ENCODE data around the gene DPAGT1. TPM values are rescaled to one million over a fixed set of nuclear protein-coding genes. Genes with fewer than 3 reads are reported as not detected.
A peak's percentile ranks its signal among the peaks of the same experiment; 100 is the strongest.

DPAGT1 gene
- total and polyA plus RNA-seq, 8 donors, result 21.3 to 46.2 (median 29.0) TPM

GRCh38 chr11:119055901-119056300 lies 45.8 kb downstream of the DPAGT1 start:
- no peak for FAIRE-seq

GRCh38 chr11:119054418-119054817 lies 47.2 kb downstream of the DPAGT1 start:
- DNase-seq (peak in 1 of 6 donors; percentile 30), FAIRE-seq (no peak), ATAC-seq (no peak)
- Histone ChIP-seq H3K4me3 (no peak overlapping the region), H3K4me1 (peaks cover 0 to 16% (median 0%) of the 10 kb centered on the region in 3 donors), H3K27ac (no peak overlapping the region), H3K9me3 (no peaks in the 10 kb centered on the region), H3K36me3 (peaks cover 7 to 45% (median 33%) of the 10 kb centered on the region in 3 donors), H3K27me3 (no peaks in the 10 kb centered on the region)
- TF ChIP-seq CTCF (IDR thresholded peaks at IDR 0.05), result no peak
- intact Hi-C loops (cut with DNase I), result no loop called here
- 63 to 66% methylated on average over 10 of the region's 10 CpGs for WGBS, 2 donors

More at GRCh38 chr11:119055901-119056300, 45.8 kb downstream of the DPAGT1 start:
- ATAC-seq, result no peak
- Histone ChIP-seq H3K36me3 (peaks cover 4 to 35% (median 28%) of the 10 kb centered on the region in 3 donors), H3K4me3 (peak overlapping the region; percentile 86 to 99 (median 90)), H3K9me3 (no peaks in the 10 kb centered on the region), H3K27ac (no peak overlapping the region), H3K27me3 (no peaks in the 10 kb centered on the region), H3K4me1 (peaks cover 0 to 19% (median 0%) of the 10 kb centered on the region in 3 donors)
- DNase-seq, result peak in 1 of 6 donors; percentile 30
- WGBS, 2 donors, result 19 to 24% methylated on average over 6 of the region's 6 CpGs
- TF ChIP-seq CTCF (IDR thresholded peaks at IDR 0.05), result no peak
- intact Hi-C loops (cut with DNase I), result no loop called here

- FAIRE-seq (no peak), DNase-seq (peak in 1 of 6 donors; percentile 26), ATAC-seq (no peak)
- peaks cover 7 to 67% (median 54%) of the 10 kb centered on the region in 3 donors for H3K36me3 ChIP-seq
- no peak overlapping the region for H3K4me3 ChIP-seq
- no peaks in the 10 kb centered on the region for H3K27me3 ChIP-seq
- intact Hi-C loops (cut with DNase I), result no loop called here
- H3K27ac ChIP-seq, result no peak overlapping the region
- peaks cover 0 to 11% (median 0%) of the 10 kb centered on the region in 3 donors for H3K4me1 ChIP-seq
- WGBS, 2 donors, result 77 to 81% methylated on average over 23 of the region's 23 CpGs
- no peak for TF ChIP-seq CTCF (IDR thresholded peaks at IDR 0.05)
- H3K9me3 ChIP-seq, result no peaks in the 10 kb centered on the region
These were observed 49.4 kb downstream of the DPAGT1 start for GRCh38 chr11:119052163-119052814.

- WGBS, 2 donors, result 74 to 76% methylated on average over 17 of the region's 17 CpGs
- H3K27me3 ChIP-seq, result no peaks in the 10 kb centered on the region
- H3K4me3 ChIP-seq, result no peak overlapping the region
- ATAC-seq (no peak), DNase-seq (peak in 1 of 6 donors; percentile 48), FAIRE-seq (no peak)
- TF ChIP-seq CTCF (IDR thresholded peaks at IDR 0.05), result no peak
- H3K27ac ChIP-seq, result no peak overlapping the region
- intact Hi-C loops (cut with DNase I), result no loop called here
- no peaks in the 10 kb centered on the region for H3K9me3 ChIP-seq
- H3K36me3 ChIP-seq, result peaks cover 7 to 73% (median 56%) of the 10 kb centered on the region in 3 donors
- peaks cover 0 to 11% (median 0%) of the 10 kb centered on the region in 3 donors for H3K4me1 ChIP-seq
These were observed 50.1 kb downstream of the DPAGT1 start for GRCh38 chr11:119051440-119052162.

Data from pancreas (tissue), 10 donors.